ENCODE data around the gene HNRNPUL2.

Gene HNRNPUL2

GRCh38 chr11:62667460-62667859 lies 59.8 kb downstream of the HNRNPUL2 start:
- ATAC-seq, result no peak

GRCh38 chr11:62666259-62666926 lies 60.9 kb downstream of the HNRNPUL2 start:
- ATAC-seq, result no peak
- DNase-seq, result no peak

More at GRCh38 chr11:62667460-62667859, 59.8 kb downstream of the HNRNPUL2 start:
- no peak for DNase-seq

- peak; percentile 74 for DNase-seq
- ATAC-seq, result peak; percentile 21
These were observed 61.5 kb downstream of the HNRNPUL2 start for GRCh38 chr11:62665599-62666258.

GRCh38 chr11:62665075-62665598 lies 62.1 kb downstream of the HNRNPUL2 start, which contains the start of the genes C11orf98 and CSKMT:
C11orf98 (minus strand) TSS chr11:62665210; CDS start chr11:62665169, 41 bp downstream.
CSKMT (plus strand) TSS chr11:62665312; CDS start chr11:62665880, 568 bp downstream.
- peak; percentile 97 for DNase-seq
- peak; percentile 89 for ATAC-seq

GRCh38 chr11:62664405-62665074 lies 62.7 kb downstream of the HNRNPUL2 start:
- DNase-seq (peak; percentile 62), ATAC-seq (peak; percentile 36)

All from stimulated activated naive CD8-positive, alpha-beta T cell treated with anti-CD3 and anti-CD28 coated beads, Interleukin-15, Interleukin-2, amounts not matched to agents 100 U/mL and 50 U/mL, for 24 hours (primary cell).